Trophoblast cell (in vitro differentiated cells and primary cell): ENCODE results near the gene GOLGA8S.
"Not testable (repeated sequence)": the region's sequence is repeated elsewhere in the genome, so short reads cannot be mapped to it uniquely, and the experiment has no call there.

Experiments
- DNase-seq, 2 donors: peaks; one replicate each; pipeline ENCODE4 v3.0.0-alpha.2; 2016
- H2AFZ ChIP-seq: 2 replicates; pipeline ENCODE4 v1.6.1; 2013; ENCODE audit warnings: low read length, moderate library complexity, mild to moderate bottlenecking; ENCODE audit not compliant: insufficient read depth, poor library complexity
- H2AK5ac ChIP-seq: 2 replicates; pipeline ENCODE4 v1.6.1; 2013; ENCODE audit warnings: mild to moderate bottlenecking, low read length
- H2BK120ac ChIP-seq: 2 replicates; pipeline ENCODE4 v1.6.1; 2013; ENCODE audit warnings: low read length, mild to moderate bottlenecking, moderate library complexity; ENCODE audit not compliant: insufficient read depth, poor library complexity
- H2BK12ac ChIP-seq: 2 replicates; pipeline ENCODE4 v1.6.1; 2013; ENCODE audit warnings: mild to moderate bottlenecking, low read length, moderate library complexity
- H2BK5ac ChIP-seq: 2 replicates; pipeline ENCODE4 v1.6.1; 2013; ENCODE audit warnings: low read length, low read depth, moderate library complexity, mild to moderate bottlenecking; ENCODE audit not compliant: poor library complexity
- H3K14ac ChIP-seq: 2 replicates; pipeline ENCODE4 v1.6.1; 2013; ENCODE audit warnings: mild to moderate bottlenecking, low read length
- H3K18ac ChIP-seq: 2 replicates; pipeline ENCODE4 v1.6.1; 2013; ENCODE audit warnings: mild to moderate bottlenecking, low read length
- H3K23ac ChIP-seq: 2 replicates; pipeline ENCODE4 v1.6.1; 2013; ENCODE audit warnings: low read length
- H3K27ac ChIP-seq: 2 replicates; pipeline ENCODE4 v1.5.1; 2013; ENCODE audit warnings: low read depth, mild to moderate bottlenecking, inconsistent platforms, low read length, moderate library complexity
- H3K27me3 ChIP-seq: 2 replicates; pipeline ENCODE4 v1.6.1; 2013; ENCODE audit warnings: inconsistent platforms, mild to moderate bottlenecking, low read length, moderate library complexity; ENCODE audit not compliant: insufficient read depth
- H3K36me3 ChIP-seq, 2 experiments: 1 replicate in 1 of 2; 2 replicates in 1 of 2; pipeline ENCODE4 v1.6.1; 2013; ENCODE audit warnings: low read length in 2 of 2, mild to moderate bottlenecking in 2 of 2, moderate library complexity in 1 of 2; ENCODE audit not compliant: insufficient read depth in 2 of 2, control insufficient read depth in 1 of 2
- H3K4ac ChIP-seq: 2 replicates; pipeline ENCODE4 v1.6.1; 2013; ENCODE audit warnings: low read depth, mild to moderate bottlenecking, low read length, moderate library complexity
- H3K4me1 ChIP-seq, 2 experiments: 1 replicate in 1 of 2; 2 replicates in 1 of 2; pipeline ENCODE4 v1.6.1; 2013; ENCODE audit warnings: low read length in 2 of 2, mild to moderate bottlenecking in 2 of 2, moderate library complexity in 1 of 2; ENCODE audit not compliant: insufficient read depth in 2 of 2, control insufficient read depth in 1 of 2
- H3K4me2 ChIP-seq: 2 replicates; pipeline ENCODE4 v1.6.1; 2013; ENCODE audit warnings: inconsistent platforms, mild to moderate bottlenecking, low read length, moderate library complexity
- H3K4me3 ChIP-seq: 2 replicates; pipeline ENCODE4 v1.5.1; 2013; ENCODE audit warnings: mild to moderate bottlenecking, low read depth, low read length, inconsistent platforms
- H3K79me1 ChIP-seq: one replicate; pipeline ENCODE4 v1.6.1; 2013; ENCODE audit warnings: low read length
- H3K79me2 ChIP-seq: 2 replicates; pipeline ENCODE4 v1.6.1; 2013; ENCODE audit warnings: low read length, mild to moderate bottlenecking; ENCODE audit not compliant: control insufficient read depth, insufficient read depth, poor library complexity
- H3K9ac ChIP-seq: 2 replicates; pipeline ENCODE4 v1.6.1; 2013; ENCODE audit warnings: mild to moderate bottlenecking, low read length
- H3K9me3 ChIP-seq: 2 replicates; pipeline ENCODE4 v1.6.1; 2013; ENCODE audit warnings: low read depth, mild to moderate bottlenecking, control low read depth, inconsistent platforms, low read length; ENCODE audit not compliant: insufficient read depth
- H4K12ac ChIP-seq: 2 replicates; pipeline ENCODE4 v1.6.1; 2013; ENCODE audit warnings: low read depth, mild to moderate bottlenecking, low read length, moderate library complexity
- H4K8ac ChIP-seq: 2 replicates; pipeline ENCODE4 v1.6.1; 2013; ENCODE audit warnings: low read depth, mild to moderate bottlenecking, low read length, moderate library complexity
- H4K91ac ChIP-seq: one replicate; pipeline ENCODE4 v1.6.1; 2013; ENCODE audit warnings: low read depth, mild to moderate bottlenecking, low read length, moderate library complexity
- WGBS: extraction: QIAGEN DNeasy Blood & Tissue Kit; methylation state at CpG from one replicate; pipeline ENCODE4 v1.1.7; 2013; ENCODE audit warnings: missing lambda C conversion rate; ENCODE audit not compliant: insufficient read length, insufficient coverage; ENCODE audit errors: extremely low coverage; 5-methylcytosine and 5-hydroxymethylcytosine counted together

Gene GOLGA8S

DNA sequence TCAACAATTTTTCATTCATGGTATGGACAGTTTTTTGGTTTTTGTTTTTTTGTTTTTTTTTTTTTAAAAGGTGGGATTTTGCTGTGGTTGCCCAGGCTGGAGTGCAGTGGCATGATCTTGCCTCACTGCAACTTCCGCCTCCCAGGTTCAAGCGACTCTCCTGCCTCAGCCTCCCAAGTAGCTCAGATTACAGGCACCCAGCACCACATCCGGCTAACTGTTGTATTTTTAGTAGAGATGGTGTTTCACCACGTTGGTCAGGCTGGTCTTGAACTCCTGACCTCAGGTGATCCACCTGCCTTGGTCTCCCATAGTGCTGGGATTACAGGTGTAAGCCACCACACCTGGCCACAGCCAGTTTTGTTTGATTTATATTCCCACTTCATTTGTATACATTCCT lies 16.6 kb downstream of the GOLGA8S start:
- WGBS = no CpG with 5 or more reads among the region's 4 CpGs
- H3K14ac ChIP-seq = not testable (repeated sequence)

DNA sequence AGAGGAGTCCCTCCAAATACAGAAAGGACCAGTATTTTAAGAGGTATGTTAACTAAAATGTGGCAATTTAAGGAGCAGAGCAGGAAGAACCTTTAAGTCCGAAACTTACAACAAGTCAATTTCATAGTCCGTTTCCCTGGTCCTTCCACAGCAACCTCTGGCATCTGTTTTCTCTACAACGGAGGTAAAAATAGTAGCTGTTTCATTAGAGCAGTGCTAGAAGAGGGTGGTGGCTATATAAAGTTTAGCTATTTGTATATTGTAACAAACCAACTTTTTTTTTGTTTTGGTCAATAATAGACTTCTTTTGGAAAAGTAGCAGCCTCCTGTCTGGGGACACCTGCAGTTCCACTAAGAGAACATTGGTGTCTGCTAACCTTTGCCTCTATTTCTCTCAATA lies 17.3 kb downstream of the GOLGA8S start:
- not testable (repeated sequence) for H3K79me2 ChIP-seq, H2BK12ac ChIP-seq, H3K4ac ChIP-seq, H4K8ac ChIP-seq, H3K27ac ChIP-seq, H3K4me2 ChIP-seq, H3K4me1 ChIP-seq, H4K91ac ChIP-seq, H2BK5ac ChIP-seq, H3K23ac ChIP-seq, H2AFZ ChIP-seq, DNase-seq, H3K9ac ChIP-seq, H3K36me3 ChIP-seq, H3K79me1 ChIP-seq, H3K14ac ChIP-seq, H2BK120ac ChIP-seq, H2AK5ac ChIP-seq, H3K9me3 ChIP-seq, H3K27me3 ChIP-seq, H4K12ac ChIP-seq, H3K4me3 ChIP-seq, H3K18ac ChIP-seq
- WGBS = no CpG with 5 or more reads among the region's 3 CpGs

More for the DNA sequence above, 16.6 kb downstream of the GOLGA8S start:
- H3K36me3 ChIP-seq, H3K4me1 ChIP-seq, H4K8ac ChIP-seq, H2BK120ac ChIP-seq, H3K79me2 ChIP-seq, H3K18ac ChIP-seq, H3K4ac ChIP-seq, H3K4me2 ChIP-seq, H3K9ac ChIP-seq, H2BK5ac ChIP-seq, DNase-seq, H2AK5ac ChIP-seq, H3K79me1 ChIP-seq, H3K4me3 ChIP-seq, H2AFZ ChIP-seq, H3K27me3 ChIP-seq, H3K23ac ChIP-seq, H3K27ac ChIP-seq, H4K12ac ChIP-seq, H3K9me3 ChIP-seq, H2BK12ac ChIP-seq, H4K91ac ChIP-seq: not testable (repeated sequence)

DNA sequence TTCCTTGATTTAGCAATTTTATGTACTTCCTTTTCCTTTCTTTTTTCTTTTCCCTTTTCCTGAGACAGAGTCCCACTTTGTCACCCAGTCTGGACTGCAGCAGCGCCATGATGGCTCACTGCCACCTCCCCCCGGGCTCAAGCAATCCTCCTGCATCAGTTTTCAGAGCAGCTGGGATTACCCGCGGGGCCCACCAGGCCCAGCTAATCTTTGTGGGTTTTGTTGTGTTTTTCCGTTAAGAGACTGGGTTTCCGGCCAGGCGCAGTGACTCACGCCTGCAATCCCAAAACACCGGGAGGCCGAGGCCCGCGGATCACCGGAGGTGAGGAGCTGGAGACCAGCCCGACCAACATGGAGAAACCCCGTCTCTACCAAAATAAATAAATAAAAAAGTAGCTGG lies 17.7 kb downstream of the GOLGA8S start:
- Histone ChIP-seq H3K23ac (no peak overlapping the region), H3K4me1 (no peaks in the 10 kb centered on the region), H2BK12ac (no peak overlapping the region), H2AK5ac (no peak overlapping the region), H3K9me3 (peaks cover 6% of the 10 kb centered on the region), H3K79me1 (no peaks in the 10 kb centered on the region), H2AFZ (no peak overlapping the region), H2BK120ac (no peak overlapping the region), H3K27me3 (no peaks in the 10 kb centered on the region), H3K4ac (no peak overlapping the region), H2BK5ac (no peak overlapping the region), H4K12ac (no peak overlapping the region), H4K91ac (no peak overlapping the region), H3K4me3 (no peak overlapping the region), H3K4me2 (no peak overlapping the region), H3K18ac (no peak overlapping the region), H3K9ac (no peak overlapping the region), H3K36me3 (no peaks in the 10 kb centered on the region), H3K79me2 (no peaks in the 10 kb centered on the region), H3K14ac (no peak overlapping the region), H3K27ac (no peak overlapping the region), H4K8ac (no peak overlapping the region)
- DNase-seq = no peak
- no CpG with 5 or more reads among the region's 15 CpGs for WGBS

DNA sequence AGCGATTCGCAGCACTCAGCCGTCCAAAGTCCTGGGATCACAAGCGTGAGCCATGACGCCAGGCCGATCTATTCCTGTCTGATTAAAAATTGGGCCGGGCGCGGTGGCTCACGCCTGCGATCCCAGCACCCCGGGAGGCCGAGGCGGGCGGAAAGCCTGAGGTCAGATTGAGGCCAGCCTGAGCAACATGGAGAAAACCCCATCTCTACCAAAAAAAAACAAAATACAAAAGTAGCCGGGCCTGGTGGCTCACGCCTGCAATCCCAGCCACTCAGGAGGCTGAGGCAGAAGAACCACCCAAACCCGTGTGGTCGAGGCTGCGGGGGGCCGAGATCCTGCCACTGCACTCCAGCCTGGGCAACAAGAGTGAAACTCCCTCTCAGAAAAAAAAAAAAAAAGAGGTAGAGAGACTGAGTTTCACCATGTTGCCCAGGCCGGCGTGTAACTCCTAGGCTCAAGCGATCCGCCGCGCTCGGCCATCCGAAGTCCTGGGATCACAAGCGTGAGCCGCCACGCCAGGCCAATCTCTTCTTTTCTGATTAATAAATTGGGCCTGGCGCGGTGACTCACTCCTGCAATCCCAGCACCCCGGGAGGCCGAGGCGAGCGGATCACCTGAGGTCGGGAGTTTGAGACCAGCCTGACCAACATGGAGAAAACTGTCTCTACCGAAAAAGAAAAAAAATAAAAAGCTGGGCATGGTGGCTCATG lies 18.5 kb downstream of the GOLGA8S start:
- H3K18ac ChIP-seq, H2AK5ac ChIP-seq, H3K4me3 ChIP-seq, H3K9ac ChIP-seq, H3K4me2 ChIP-seq, H3K23ac ChIP-seq, H3K79me2 ChIP-seq, H3K36me3 ChIP-seq, H3K27me3 ChIP-seq, H2BK120ac ChIP-seq, H3K79me1 ChIP-seq, H3K14ac ChIP-seq, H3K4me1 ChIP-seq, H4K8ac ChIP-seq, H2BK5ac ChIP-seq, DNase-seq, H4K12ac ChIP-seq, H3K4ac ChIP-seq, H2AFZ ChIP-seq, H3K27ac ChIP-seq, H3K9me3 ChIP-seq, H2BK12ac ChIP-seq, H4K91ac ChIP-seq: not testable (repeated sequence)
- WGBS = no CpG with 5 or more reads among the region's 40 CpGs
